ENCODE measurements around the gene IRAK2.
A peak's percentile ranks its signal among the peaks of the same experiment; 100 is the strongest.

Gene IRAK2

GRCh38 chr3:10189557-10190354, 25.0 kb downstream of the IRAK2 start:
- DNase-seq (ENCODE audit: low spot score), result peak; percentile 98

- DNase-seq (ENCODE audit: low spot score), result peak; percentile 96
These were observed 28.4 kb downstream of the IRAK2 start for GRCh38 chr3:10192953-10193691.

GRCh38 chr3:10193692-10194327, 29.1 kb downstream of the IRAK2 start:
- no peak for DNase-seq (ENCODE audit: low spot score)

GRCh38 chr3:10194328-10195071, 29.8 kb downstream of the IRAK2 start:
- DNase-seq (ENCODE audit: low spot score), result no peak

- DNase-seq (ENCODE audit: low spot score), result no peak
These were observed 30.8 kb downstream of the IRAK2 start for GRCh38 chr3:10195366-10196089.

- no peak for DNase-seq (ENCODE audit: low spot score)
These were observed 31.8 kb downstream of the IRAK2 start for GRCh38 chr3:10196389-10197052.

GRCh38 chr3:10198226-10198625, 33.5 kb downstream of the IRAK2 start:
- no peak for DNase-seq (ENCODE audit: low spot score)

- no peak for DNase-seq (ENCODE audit: low spot score)
These were observed 34.3 kb downstream of the IRAK2 start for GRCh38 chr3:10198761-10199649.

- no peak for DNase-seq (ENCODE audit: low spot score)
These were observed 40.2 kb downstream of the IRAK2 start for GRCh38 chr3:10204921-10205320.

- DNase-seq (ENCODE audit: low spot score), result peak; percentile 98
These were observed 40.9 kb downstream of the IRAK2 start for GRCh38 chr3:10205451-10206165.

GRCh38 chr3:10206166-10206511, 41.4 kb downstream of the IRAK2 start:
- no peak for DNase-seq (ENCODE audit: low spot score)

GRCh38 chr3:10213156-10213792, 48.6 kb downstream of the IRAK2 start:
- no peak for DNase-seq (ENCODE audit: low spot score)

GRCh38 chr3:10215578-10216368, 51.1 kb downstream of the IRAK2 start:
- no peak for DNase-seq (ENCODE audit: low spot score)

- DNase-seq (ENCODE audit: low spot score), result no peak
These were observed 52.6 kb downstream of the IRAK2 start for GRCh38 chr3:10217359-10217758.

- DNase-seq (ENCODE audit: low spot score), result no peak
These were observed 55.0 kb downstream of the IRAK2 start for GRCh38 chr3:10219737-10220136.

- DNase-seq (ENCODE audit: low spot score), result peak; percentile 36
These were observed 59.2 kb downstream of the IRAK2 start for GRCh38 chr3:10223676-10224639.
